Activated CD8-positive, alpha-beta memory T cell treated with anti-CD3 and anti-CD28 coated beads, Interleukin-2, amount 50 U/mL, for 1 hour (primary cell): Measurements from ENCODE around the gene HINT2.

Experiments used
- DNase-seq: peaks from one replicate; pipeline ENCODE4 v3.0.0-alpha.2; 2020; ENCODE audit errors: extremely low read depth

HINT2 gene

GRCh38 chr9:35774907-35775635 is 39.8 kb downstream of the HINT2 start:
- no peak for DNase-seq

GRCh38 chr9:35771943-35772342 is 42.9 kb downstream of the HINT2 start:
- no peak for DNase-seq

GRCh38 chr9:35771534-35771933 is 43.3 kb downstream of the HINT2 start:
- no peak for DNase-seq

DNA sequence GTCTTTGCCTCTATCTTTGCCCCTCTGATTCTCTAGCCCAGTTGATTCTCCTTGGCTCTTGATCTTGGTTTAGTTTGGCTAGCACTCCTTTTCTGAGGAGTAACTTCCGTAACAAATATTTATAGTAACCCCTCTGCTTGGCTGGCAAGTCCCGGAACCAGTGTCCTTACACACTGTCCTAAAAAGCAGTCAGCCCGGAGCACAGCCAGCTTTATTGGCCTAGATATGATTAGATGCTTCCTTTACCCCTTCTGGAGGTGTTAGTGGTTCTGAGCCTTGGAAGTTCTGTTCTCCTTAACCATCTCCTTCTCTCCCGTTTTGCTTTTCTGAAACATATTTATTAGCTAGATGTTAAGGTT is 43.8 kb downstream of the HINT2 start:
- no peak for DNase-seq

- no peak for DNase-seq
Measured at GRCh38 chr9:35769763-35770162, 45.1 kb downstream of the HINT2 start.

- DNase-seq: no peak
Measured at GRCh38 chr9:35767458-35767857, 47.4 kb downstream of the HINT2 start.

DNA sequence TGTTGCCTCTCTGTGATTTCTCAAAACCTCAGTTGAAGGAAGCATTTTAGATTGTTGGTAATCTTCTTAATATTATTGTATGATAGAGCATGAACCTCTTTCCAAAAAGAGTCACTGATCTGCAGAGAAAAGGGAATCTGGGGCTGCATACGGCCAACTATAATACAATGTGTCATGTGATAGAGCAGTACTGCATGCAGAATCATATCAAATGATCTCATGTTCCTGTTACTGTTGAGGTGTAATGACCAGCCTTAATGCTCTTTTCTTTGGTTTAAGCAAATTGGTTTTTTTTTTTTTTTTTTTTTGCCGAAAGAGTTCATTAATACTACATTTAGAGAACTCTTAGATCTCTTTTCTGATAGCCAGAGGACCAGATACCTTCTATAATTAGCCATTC is 47.8 kb downstream of the HINT2 start:
- DNase-seq: no peak

DNA sequence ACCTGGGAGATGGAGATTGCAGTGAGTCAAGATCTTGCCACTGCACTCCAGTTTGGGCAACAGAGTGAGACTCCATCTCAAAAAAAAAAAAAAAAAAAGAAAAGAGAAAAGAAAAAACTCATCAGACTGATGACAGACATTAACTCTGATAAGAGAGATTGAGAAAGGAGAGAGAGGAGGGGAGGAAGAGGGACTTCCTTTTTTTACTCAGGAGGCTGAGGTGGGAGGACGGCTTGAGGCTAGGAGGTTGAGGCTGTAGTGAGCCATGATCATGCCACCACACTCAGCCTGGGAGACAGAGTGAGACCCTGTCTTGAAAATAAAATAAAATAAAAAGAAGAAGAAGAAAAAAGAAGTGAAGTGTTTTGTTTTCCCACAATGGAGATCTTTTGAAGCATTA is 51.0 kb downstream of the HINT2 start:
- no peak for DNase-seq

GRCh38 chr9:35763181-35763580 is 51.7 kb downstream of the HINT2 start:
- DNase-seq: no peak
